Mesenchymal stem cell (in vitro differentiated cells and primary cell): Measurements from ENCODE around the gene INHBA.

Experiments
- DNase-seq: peaks from one replicate; pipeline ENCODE4 v3.0.0-alpha.2; 2013
- H2AFZ ChIP-seq: one replicate; pipeline ENCODE4 v1.6.1; 2013; ENCODE audit warnings: low read depth, mild to moderate bottlenecking, control low read depth, inconsistent platforms, low read length, moderate library complexity
- H2AK5ac ChIP-seq: 2 replicates; pipeline ENCODE4 v1.6.1; 2013; ENCODE audit warnings: low read length, moderate library complexity, mild to moderate bottlenecking, inconsistent platforms; ENCODE audit not compliant: severe bottlenecking
- H2BK120ac ChIP-seq: one replicate; pipeline ENCODE4 v1.6.1; 2013; ENCODE audit warnings: low read depth, mild to moderate bottlenecking, inconsistent platforms, low read length, moderate library complexity
- H2BK12ac ChIP-seq, 2 experiments: one replicate each; pipeline ENCODE4 v1.6.1; 2013; ENCODE audit warnings: inconsistent platforms in 2 of 2, low read length in 2 of 2, mild to moderate bottlenecking in 2 of 2, moderate library complexity in 2 of 2, control low read depth in 1 of 2
- H2BK15ac ChIP-seq: one replicate; pipeline ENCODE4 v1.6.1; 2013; ENCODE audit warnings: mild to moderate bottlenecking, low read depth, inconsistent platforms; ENCODE audit not compliant: poor library complexity, severe bottlenecking
- H2BK5ac ChIP-seq: 2 replicates; pipeline ENCODE4 v1.6.1; 2013; ENCODE audit warnings: low read depth, mild to moderate bottlenecking, low read length, control low read depth, inconsistent platforms; ENCODE audit not compliant: poor library complexity, severe bottlenecking
- H3K14ac ChIP-seq, 2 experiments: one replicate each; pipeline ENCODE4 v1.6.1; 2013; ENCODE audit warnings: inconsistent platforms in 2 of 2, low read length in 2 of 2, control low read depth in 1 of 2, mild to moderate bottlenecking in 1 of 2, moderate library complexity in 1 of 2
- H3K18ac ChIP-seq, 2 experiments: one replicate each; pipeline ENCODE4 v1.6.1; 2013; ENCODE audit warnings: inconsistent platforms in 2 of 2, low read length in 2 of 2, control low read depth in 1 of 2, low read depth in 1 of 2, mild to moderate bottlenecking in 1 of 2
- H3K23ac ChIP-seq, 2 experiments: one replicate each; pipeline ENCODE4 v1.6.1; 2013; ENCODE audit warnings: inconsistent platforms in 2 of 2, low read length in 2 of 2, mild to moderate bottlenecking in 2 of 2, moderate library complexity in 2 of 2, control low read depth in 1 of 2
- H3K27ac ChIP-seq: 2 replicates; pipeline ENCODE4 v1.5.1; 2013; ENCODE audit warnings: mild to moderate bottlenecking, moderate library complexity, low read length, control low read depth, inconsistent platforms; ENCODE audit not compliant: poor library complexity, severe bottlenecking
- H3K27me3 ChIP-seq, 2 experiments: 2 replicates each; pipeline versions ENCODE4 v1.6.1 to v1.7.0; 2013; ENCODE audit warnings: low read length in 2 of 2, mild to moderate bottlenecking in 2 of 2, moderate library complexity in 2 of 2, control low read depth in 1 of 2, inconsistent platforms in 1 of 2; ENCODE audit not compliant: control insufficient read depth in 1 of 2, insufficient read depth in 1 of 2
- H3K36me3 ChIP-seq, 2 experiments: 2 replicates each; pipeline versions ENCODE4 v1.6.1 to v1.7.0; 2013; ENCODE audit warnings: low read length in 2 of 2, control low read depth in 1 of 2, inconsistent platforms in 1 of 2, low read depth in 1 of 2, mild to moderate bottlenecking in 1 of 2; ENCODE audit not compliant: insufficient read depth in 2 of 2, control insufficient read depth in 1 of 2
- H3K4ac ChIP-seq, 2 experiments: one replicate each; pipeline ENCODE4 v1.6.1; 2013; ENCODE audit warnings: inconsistent platforms in 2 of 2, low read length in 2 of 2, mild to moderate bottlenecking in 2 of 2, moderate library complexity in 2 of 2, control low read depth in 1 of 2, low read depth in 1 of 2
- H3K4me1 ChIP-seq: 2 replicates; pipeline ENCODE4 v1.6.1; 2013; ENCODE audit warnings: low read depth, low read length, control low read depth; ENCODE audit not compliant: control insufficient read depth, insufficient read depth
- H3K4me2 ChIP-seq: 2 replicates; pipeline ENCODE4 v1.6.1; 2013; ENCODE audit warnings: low read length, mild to moderate bottlenecking, inconsistent platforms; ENCODE audit not compliant: poor library complexity, severe bottlenecking
- H3K4me3 ChIP-seq, 2 experiments: 2 replicates each; pipeline versions ENCODE4 v1.5.1 to v1.7.0; 2013; ENCODE audit warnings: low read length in 2 of 2, mild to moderate bottlenecking in 2 of 2, control low read depth in 1 of 2, low read depth in 1 of 2; ENCODE audit not compliant: insufficient read depth in 1 of 2
- H3K79me1 ChIP-seq: replicated peaks from 2 replicates; pipeline ENCODE4 v1.6.1; 2013; ENCODE audit warnings: mild to moderate bottlenecking, control low read depth, low read length, inconsistent platforms; ENCODE audit not compliant: poor library complexity, severe bottlenecking
- H3K9ac ChIP-seq: 2 replicates; pipeline ENCODE4 v1.7.0; 2013; ENCODE audit warnings: mild to moderate bottlenecking, low read length, moderate library complexity
- H3K9me3 ChIP-seq: 2 replicates; pipeline ENCODE4 v1.7.0; 2013; ENCODE audit warnings: mild to moderate bottlenecking, low read length; ENCODE audit not compliant: control insufficient read depth
- H4K8ac ChIP-seq: one replicate; pipeline ENCODE4 v1.6.1; 2013; ENCODE audit warnings: inconsistent platforms, mild to moderate bottlenecking, low read length, moderate library complexity
- H4K91ac ChIP-seq: one replicate; pipeline ENCODE4 v1.6.1; 2013; ENCODE audit warnings: mild to moderate bottlenecking, low read length, inconsistent platforms
- WGBS: methylation state at CpG from one replicate; pipeline ENCODE4 v1.1.7; 2013; ENCODE audit warnings: mixed read lengths; 5-methylcytosine and 5-hydroxymethylcytosine counted together

The INHBA gene

DNA sequence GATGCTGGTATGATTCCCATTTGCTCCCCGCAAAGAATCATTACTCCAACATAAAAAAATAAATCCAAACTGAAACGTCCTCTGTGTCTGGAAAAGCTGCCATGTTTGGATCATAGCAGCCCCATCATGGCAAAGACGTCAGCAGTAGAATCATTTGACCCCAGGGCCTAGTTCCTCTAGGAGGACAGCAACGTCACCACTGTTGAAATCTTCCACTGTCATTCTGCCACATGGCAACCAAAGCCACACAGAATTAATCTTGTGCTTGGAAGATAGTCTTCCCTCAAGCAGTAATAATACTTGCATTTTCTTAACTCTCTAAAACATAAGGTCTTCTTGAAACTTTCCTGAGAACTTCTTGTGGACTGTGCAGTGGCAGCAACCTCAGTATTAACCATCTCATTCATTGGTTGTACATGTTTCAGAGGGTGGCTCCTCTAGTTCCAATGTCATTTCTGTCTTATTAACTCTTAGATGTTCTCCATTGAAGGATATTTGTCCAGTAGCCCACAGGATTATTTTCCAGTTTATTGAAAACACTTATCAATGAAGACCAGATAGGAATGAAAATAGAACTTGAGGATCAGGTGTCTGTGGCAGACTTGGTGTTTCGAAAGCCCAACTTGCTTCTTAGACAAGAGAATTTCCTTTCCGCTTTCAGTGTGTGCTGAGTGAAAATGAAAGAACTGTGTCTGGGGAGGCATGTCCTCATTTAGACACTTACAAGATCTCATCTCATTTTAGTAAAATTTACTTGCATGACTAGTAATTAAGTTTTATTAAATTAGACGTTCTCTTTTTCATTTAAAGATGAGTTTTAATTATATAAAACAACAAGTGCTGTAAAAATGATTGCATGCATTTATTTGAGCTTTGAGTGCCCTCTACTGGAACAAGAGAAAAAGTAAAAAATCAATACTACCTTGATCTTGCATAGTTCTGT is 28.9 kb upstream of the INHBA start:
- WGBS, result 92% methylated on average over 5 of the region's 7 CpGs
- no peak overlapping the region for H4K91ac ChIP-seq
- no peak overlapping the region for H3K14ac ChIP-seq
- H2BK120ac ChIP-seq, result no peak overlapping the region
- no peak overlapping the region for H3K18ac ChIP-seq
- DNase-seq, result peak; percentile 37
- H3K4me2 ChIP-seq, result no peak overlapping the region
- no peak overlapping the region for H3K27ac ChIP-seq
- H2AFZ ChIP-seq, result no peak overlapping the region
- H2BK5ac ChIP-seq, result no peak overlapping the region
- H3K4me1 ChIP-seq, result peaks cover 2% of the 10 kb centered on the region
- no peak overlapping the region for H2BK15ac ChIP-seq
- no peaks in the 10 kb centered on the region for H3K9me3 ChIP-seq
- H3K36me3 ChIP-seq, result no peaks in the 10 kb centered on the region
- no peaks in the 10 kb centered on the region for H3K79me1 ChIP-seq
- H3K27me3 ChIP-seq, result no peaks in the 10 kb centered on the region
- H2AK5ac ChIP-seq, result no peak overlapping the region
- no peak overlapping the region for H2BK12ac ChIP-seq
- no peak overlapping the region for H3K23ac ChIP-seq
- no peak overlapping the region for H3K4ac ChIP-seq
- H3K4me3 ChIP-seq, result no peak overlapping the region
- H4K8ac ChIP-seq, result no peak overlapping the region
- H3K9ac ChIP-seq, result peak overlapping the region; percentile 14

DNA sequence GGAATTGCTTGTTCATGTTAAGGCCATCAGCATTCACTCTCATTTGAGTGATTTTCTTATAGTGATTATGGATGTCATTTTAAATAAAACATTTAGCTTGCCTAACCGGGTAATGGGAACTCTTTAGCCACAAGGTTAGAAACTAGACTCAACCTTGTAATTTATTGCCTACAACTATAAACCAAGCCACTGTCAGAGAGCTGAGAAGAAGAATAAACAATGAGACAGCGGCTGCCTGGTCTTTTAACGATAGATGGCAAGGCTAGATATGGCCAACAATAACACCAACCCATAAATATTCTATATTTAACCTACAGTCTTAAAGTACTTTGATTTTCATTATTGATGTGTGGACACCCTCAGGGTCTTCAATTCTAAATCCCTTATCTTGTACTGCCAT is 27.8 kb upstream of the INHBA start:
- no peaks in the 10 kb centered on the region for H3K9me3 ChIP-seq
- no peak overlapping the region for H3K18ac ChIP-seq
- H3K4ac ChIP-seq, result no peak overlapping the region
- no peaks in the 10 kb centered on the region for H3K36me3 ChIP-seq
- no peaks in the 10 kb centered on the region for H3K79me1 ChIP-seq
- H2BK12ac ChIP-seq, result no peak overlapping the region
- peak; percentile 61 for DNase-seq
- no peaks in the 10 kb centered on the region for H3K27me3 ChIP-seq
- no peak overlapping the region for H2AK5ac ChIP-seq
- H2BK5ac ChIP-seq, result no peak overlapping the region
- no peak overlapping the region for H3K14ac ChIP-seq
- no peak overlapping the region for H2BK15ac ChIP-seq
- no peak overlapping the region for H3K23ac ChIP-seq
- no peak overlapping the region for H4K91ac ChIP-seq
- H3K4me2 ChIP-seq, result no peak overlapping the region
- no peak overlapping the region for H3K9ac ChIP-seq
- no peak overlapping the region for H3K4me3 ChIP-seq
- no peak overlapping the region for H2AFZ ChIP-seq
- no peak overlapping the region for H3K27ac ChIP-seq
- no peak overlapping the region for H2BK120ac ChIP-seq
- H4K8ac ChIP-seq, result no peak overlapping the region
- no CpG with 5 or more reads among the region's 3 CpGs for WGBS
- H3K4me1 ChIP-seq, result peaks cover 3% of the 10 kb centered on the region

DNA sequence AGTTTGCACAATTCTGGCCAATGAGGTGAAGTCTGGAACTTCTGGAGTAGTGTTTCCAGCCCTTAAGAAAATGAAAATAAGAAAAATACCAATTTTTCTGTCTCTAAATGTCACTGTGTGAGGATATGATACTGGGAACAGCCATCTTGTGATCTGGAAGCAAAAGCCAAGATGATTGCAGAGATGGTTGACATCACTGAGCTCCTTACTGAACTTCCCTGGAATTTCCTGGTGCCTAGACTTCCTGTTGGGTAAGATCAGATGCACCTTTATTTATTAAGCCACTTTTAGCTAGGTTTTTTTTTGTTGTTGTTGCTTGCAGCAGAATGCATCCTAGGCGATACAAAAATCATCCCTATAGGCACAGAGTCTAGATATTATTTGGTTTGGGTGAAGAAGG is 27.3 kb upstream of the INHBA start:
- Histone ChIP-seq H3K4me2 (no peak overlapping the region), H3K9ac (no peak overlapping the region), H4K91ac (no peak overlapping the region), H2AFZ (no peak overlapping the region), H2BK15ac (no peak overlapping the region), H3K23ac (no peak overlapping the region), H2AK5ac (no peak overlapping the region), H3K14ac (no peak overlapping the region), H4K8ac (no peak overlapping the region), H3K79me1 (no peaks in the 10 kb centered on the region), H3K36me3 (no peaks in the 10 kb centered on the region), H3K18ac (no peak overlapping the region), H3K4me3 (no peak overlapping the region), H2BK5ac (no peak overlapping the region), H3K4me1 (peaks cover 4% of the 10 kb centered on the region), H3K9me3 (no peaks in the 10 kb centered on the region), H3K27ac (no peak overlapping the region), H2BK120ac (no peak overlapping the region), H3K27me3 (no peaks in the 10 kb centered on the region), H2BK12ac (no peak overlapping the region), H3K4ac (no peak overlapping the region)
- WGBS, result 89% methylated on average over 1 of the region's 1 CpG
- peak; percentile 51 for DNase-seq

DNA sequence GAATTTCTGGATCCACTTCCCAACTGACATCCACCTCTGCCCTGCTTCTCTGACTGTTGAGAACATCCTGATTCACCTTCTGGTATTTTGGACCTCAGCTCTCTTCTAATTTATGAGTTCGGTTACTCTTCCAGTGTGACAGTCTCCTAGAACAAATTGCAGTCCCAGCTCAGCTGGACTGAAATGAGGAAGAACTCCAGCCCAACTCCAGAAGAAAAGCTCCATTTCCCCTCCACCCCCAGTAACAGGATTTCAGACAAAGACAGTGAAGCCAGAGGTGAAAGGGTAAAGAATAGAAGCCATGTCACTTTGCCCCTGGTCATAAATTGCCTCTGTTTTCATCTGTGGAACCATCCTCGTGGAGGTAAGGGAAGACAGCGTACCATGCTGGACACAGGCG is 26.2 kb upstream of the INHBA start:
- H3K4me3 ChIP-seq, result no peak overlapping the region
- H3K23ac ChIP-seq, result no peak overlapping the region
- DNase-seq, result no peak
- no peak overlapping the region for H3K9ac ChIP-seq
- no peak overlapping the region for H2AK5ac ChIP-seq
- H2BK120ac ChIP-seq, result no peak overlapping the region
- no peak overlapping the region for H3K27ac ChIP-seq
- H3K14ac ChIP-seq, result no peak overlapping the region
- no peaks in the 10 kb centered on the region for H3K36me3 ChIP-seq
- H4K91ac ChIP-seq, result peak overlapping the region; percentile 34
- H3K18ac ChIP-seq, result peak overlapping the region in 1 of 2 experiments; percentile 18
- H3K79me1 ChIP-seq, result no peaks in the 10 kb centered on the region
- peak overlapping the region in 1 of 2 experiments; percentile 30 for H3K4ac ChIP-seq
- no peak overlapping the region for H4K8ac ChIP-seq
- no peaks in the 10 kb centered on the region for H3K27me3 ChIP-seq
- peaks cover 4% of the 10 kb centered on the region for H3K4me1 ChIP-seq
- H2BK15ac ChIP-seq, result no peak overlapping the region
- WGBS, result 90% methylated on average over 4 of the region's 4 CpGs
- peak overlapping the region in 1 of 2 experiments; percentile 42 for H2BK12ac ChIP-seq
- no peaks in the 10 kb centered on the region for H3K9me3 ChIP-seq
- H2AFZ ChIP-seq, result no peak overlapping the region
- H3K4me2 ChIP-seq, result no peak overlapping the region
- no peak overlapping the region for H2BK5ac ChIP-seq
